Kidney tubule cell (primary cell): ENCODE measurements around the gene SNRPB.

Source experiments
- DNase-seq: peaks from one replicate; pipeline ENCODE4 v3.0.0-alpha.2; 2018; ENCODE audit warnings: low spot score

Gene SNRPB

GRCh38 chr20:2420510-2420909, 50.1 kb downstream of the SNRPB start:
- DNase-seq: no peak

- DNase-seq: no peak
Measured at GRCh38 chr20:2418388-2418787, 52.2 kb downstream of the SNRPB start.

DNA sequence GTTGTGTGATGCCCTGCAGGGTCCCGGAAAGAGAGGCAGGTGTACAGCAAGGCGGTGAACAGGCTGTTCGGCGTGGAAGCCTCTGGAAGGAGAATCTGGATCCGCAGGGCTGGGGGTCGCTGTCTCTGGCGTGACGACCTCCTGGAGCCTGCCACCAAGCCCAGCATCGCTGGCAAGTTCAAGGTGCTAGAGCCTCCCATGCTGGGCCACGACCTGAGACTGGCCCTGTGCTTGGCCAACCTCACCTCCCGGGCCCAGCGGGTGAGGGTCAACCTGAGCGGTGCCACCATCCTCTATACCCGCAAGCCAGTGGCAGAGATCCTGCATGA, 53.4 kb downstream of the SNRPB start:
- no peak for DNase-seq

DNA sequence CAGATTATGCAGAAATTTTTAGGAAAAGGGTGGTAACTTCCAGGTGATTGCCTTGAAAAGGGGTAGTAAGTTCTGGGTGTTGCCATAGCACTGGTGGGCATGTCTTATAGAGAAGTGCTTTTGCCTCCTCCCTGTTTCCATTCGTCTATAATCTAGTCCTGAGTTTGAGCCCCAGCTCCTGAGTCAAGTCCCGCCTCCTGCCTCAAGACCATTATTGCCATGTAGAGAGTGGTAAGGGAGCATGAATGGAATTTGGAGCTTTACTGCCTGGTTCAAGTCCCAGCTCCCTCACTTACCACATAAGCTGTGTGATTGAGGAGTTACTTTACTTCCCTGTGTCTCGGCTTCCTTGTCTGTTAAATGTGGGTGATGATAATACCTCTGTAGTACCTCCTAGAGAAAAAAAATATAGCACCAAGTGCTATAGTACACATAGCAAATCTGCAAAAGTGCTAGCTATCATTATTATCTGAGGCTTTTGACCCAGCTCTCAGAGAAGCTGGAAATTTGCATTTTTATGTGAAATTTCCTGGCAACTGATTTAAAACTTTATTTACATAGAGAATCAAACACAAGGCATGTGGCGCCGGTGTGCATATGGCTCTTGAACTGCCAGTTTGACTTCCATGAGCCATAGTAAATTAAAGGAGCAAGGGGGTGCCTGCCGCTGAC, 53.9 kb downstream of the SNRPB start:
- DNase-seq: no peak
